Kidney (tissue), 14 donors: Measurements from ENCODE around the gene REG1B. TPM values are rescaled to one million over a fixed set of nuclear protein-coding genes. Genes with fewer than 3 reads are reported as not detected.

Source experiments
- DNase-seq, 5 donors: peaks; one replicate each; pipeline ENCODE4 v3.0.0-alpha.2; 2013 to 2020
- FAIRE-seq: peaks from 2 replicates; lab custom pipeline; 2012; peaks lifted over from hg19 to GRCh38; lab: Jason Lieb, UNC
- H3K27ac ChIP-seq, 2 donors: one replicate each; pipeline ENCODE4 v1.7.0; 2013; ENCODE audit warnings: low read depth in 2 of 2, low read length in 2 of 2, inconsistent platforms in 1 of 2
- H3K27me3 ChIP-seq: one replicate; pipeline ENCODE4 v1.7.1; 2013; ENCODE audit warnings: low read length, inconsistent platforms; ENCODE audit not compliant: control insufficient read depth, insufficient read depth
- H3K36me3 ChIP-seq, 3 donors: one replicate each; pipeline versions ENCODE4 v1.7.0 to v1.7.1; 2013; ENCODE audit warnings: low read length in 3 of 3, control low read depth in 1 of 3, inconsistent platforms in 1 of 3; ENCODE audit not compliant: insufficient read depth in 3 of 3, control insufficient read depth in 2 of 3
- H3K4me1 ChIP-seq, 3 donors: one replicate each; pipeline versions ENCODE4 v1.7.0 to v1.7.1; 2013; ENCODE audit warnings: low read length in 3 of 3, inconsistent platforms in 1 of 3, low read depth in 1 of 3; ENCODE audit not compliant: control insufficient read depth in 2 of 3, insufficient read depth in 2 of 3
- H3K4me3 ChIP-seq, 3 donors: one replicate each; pipeline versions ENCODE4 v1.7.0 to v1.8.1; 2013; ENCODE audit warnings: low read length in 3 of 3, control low read depth in 1 of 3, inconsistent platforms in 1 of 3
- H3K9ac ChIP-seq, 3 donors: one replicate each; pipeline versions ENCODE4 v1.7.0 to v1.7.1; 2013; ENCODE audit warnings: low read length in 3 of 3, control low read depth in 1 of 3, inconsistent platforms in 1 of 3
- H3K9me3 ChIP-seq, 3 donors: one replicate each; pipeline versions ENCODE4 v1.7.0 to v1.7.1; 2013; ENCODE audit warnings: low read length in 3 of 3, control low read depth in 1 of 3, inconsistent platforms in 1 of 3; ENCODE audit not compliant: control insufficient read depth in 2 of 3, insufficient read depth in 1 of 3
- CTCF ChIP-seq: IDR thresholded peaks from 3 replicates; pipeline ENCODE4 v1.5.1; 2012; ENCODE audit warnings: mild to moderate bottlenecking, moderate library complexity, borderline replicate concordance; ENCODE audit not compliant: insufficient read depth; ENCODE audit errors: extremely low read depth
- intact Hi-C: fragments of 100-400 bp; cut with DNase I; formaldehyde crosslinking; loops from one replicate; pipeline ENCODE4 v1.11.1; 2022
- polyA plus RNA-seq: library from polyadenylated mRNA; stranded (reverse); fragments of 350-450 nt; fragmentation: Illumina TruSeq; extraction: RNeasy Lipid Tissue Mini Kit (QIAGEN cat#74804); gene quantifications from one replicate; pipeline ENCODE4 v1.2.3, GENCODE V29; 2014; ENCODE audit warnings: low read depth, low replicate concordance; ENCODE audit not compliant: insufficient read depth
- total RNA-seq: library from RNA; stranded (reverse); fragmentation: NEBNext Ultra II Directional; extraction: Animal tissue kit (Norgen Biotek cat#: 25700); gene quantifications from one replicate; pipeline ENCODE4 v1.2.1, GENCODE V29; 2021
- donor health status: control.
- donor health status: control.
- donor health status: control.
- donor health status: control.
- donor health status: control.
- donor health status: DM: yes; HTN: yes; CAD: no.
- donor health status: Normal renal cell carcinoma (clear cell type).

Gene REG1B
- total and polyA plus RNA-seq, 2 donors from 2014 or later, result 1.5 to 11.0 TPM

DNA sequence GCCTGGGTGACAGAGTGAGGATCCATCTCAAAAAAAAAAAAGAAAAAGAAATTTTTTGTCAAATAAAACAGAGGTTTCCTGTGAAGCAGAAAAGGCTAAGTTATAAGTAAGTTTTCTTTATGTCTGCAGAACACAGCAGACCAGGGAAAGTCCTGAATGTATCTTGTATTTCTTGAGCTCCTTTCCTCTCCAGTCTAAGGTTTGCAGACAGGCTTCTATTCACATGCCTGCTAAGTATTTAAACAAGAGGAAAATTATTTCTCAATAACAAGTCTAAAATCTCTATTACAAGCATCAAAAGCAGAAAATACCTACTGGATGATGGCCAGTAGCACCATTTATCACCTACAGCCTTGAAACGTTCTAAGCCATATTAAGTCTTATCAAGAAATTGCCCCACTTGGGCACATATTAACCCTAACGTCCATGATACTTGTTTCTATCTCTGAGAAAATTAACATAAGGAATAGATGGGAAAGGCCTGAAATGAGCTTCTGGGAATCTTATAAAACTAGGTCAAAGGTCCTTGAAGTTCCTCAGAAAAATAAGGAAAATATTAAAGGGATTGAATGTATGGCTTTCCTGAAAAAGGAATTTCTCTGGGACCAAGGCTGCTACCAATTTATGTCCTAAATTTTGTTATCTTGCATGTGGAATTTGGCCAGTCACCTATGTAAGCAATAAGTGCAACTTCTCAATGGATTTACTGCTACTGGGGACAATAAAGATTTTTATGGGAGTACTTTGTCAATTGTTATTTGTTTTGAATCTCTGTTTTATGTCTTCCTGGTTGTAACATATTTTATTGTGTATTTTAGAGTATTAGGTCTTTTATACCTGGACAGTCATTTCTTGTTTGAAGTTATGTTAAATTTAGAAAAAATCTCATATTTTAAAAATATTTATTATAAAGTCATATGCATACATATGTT is 29.5 kb upstream of the REG1B start:
- Histone ChIP-seq H3K27ac (no peak overlapping the region), H3K9ac (no peak overlapping the region), H3K4me3 (no peak overlapping the region), H3K4me1 (no peaks in the 10 kb centered on the region), H3K9me3 (no peaks in the 10 kb centered on the region), H3K27me3 (no peaks in the 10 kb centered on the region), H3K36me3 (no peaks in the 10 kb centered on the region)
- intact Hi-C loops, result no loop called here
- no peak for FAIRE-seq
- no peak for TF ChIP-seq CTCF
- DNase-seq, result no peak

DNA sequence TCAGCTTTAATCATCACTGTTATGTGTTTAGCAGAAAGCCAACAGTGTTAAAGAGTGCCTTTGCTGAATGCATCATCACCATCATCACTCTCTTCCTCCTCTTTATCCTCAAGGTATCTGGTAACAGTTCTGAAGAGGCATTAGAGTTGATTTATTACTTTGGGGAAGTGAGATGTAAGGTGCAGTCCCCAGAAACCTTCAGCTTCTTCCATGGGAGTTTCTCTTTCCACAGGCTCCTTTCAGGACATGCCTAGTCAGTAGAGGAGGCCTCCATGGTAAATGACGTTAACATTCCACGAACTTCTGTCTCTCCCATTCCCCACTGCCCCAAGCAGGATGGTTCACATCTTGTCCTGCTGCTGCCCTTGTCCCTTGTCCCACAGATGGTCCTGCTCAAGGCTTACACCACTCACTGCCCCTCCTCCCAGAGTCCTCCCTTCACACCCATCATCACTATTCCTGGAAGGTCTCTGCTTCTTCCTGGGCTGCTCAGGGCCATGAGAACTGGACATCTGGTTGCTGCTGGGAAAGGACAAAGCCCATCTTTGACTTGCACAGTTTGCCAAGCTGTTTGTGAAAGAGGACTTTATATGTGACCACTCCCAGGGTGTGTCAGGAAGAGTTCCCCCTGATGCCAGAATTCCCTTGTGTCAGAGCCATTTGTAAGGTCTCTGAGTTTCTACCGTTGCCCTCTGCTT is 27.2 kb upstream of the REG1B start:
- Histone ChIP-seq H3K9me3 (no peaks in the 10 kb centered on the region), H3K27me3 (no peaks in the 10 kb centered on the region), H3K27ac (no peak overlapping the region), H3K4me3 (no peak overlapping the region), H3K9ac (no peak overlapping the region), H3K4me1 (no peaks in the 10 kb centered on the region), H3K36me3 (no peaks in the 10 kb centered on the region)
- DNase-seq, result no peak
- no peak for FAIRE-seq
- no peak for TF ChIP-seq CTCF
- intact Hi-C loops, result no loop called here

GRCh38 chr2:79112269-79112668 is 24.5 kb upstream of the REG1B start:
- FAIRE-seq, result no peak
- H3K9ac ChIP-seq, result no peak overlapping the region
- no peaks in the 10 kb centered on the region for H3K27me3 ChIP-seq
- H3K4me1 ChIP-seq, result no peaks in the 10 kb centered on the region
- intact Hi-C loops, result no loop called here
- no peaks in the 10 kb centered on the region for H3K36me3 ChIP-seq
- H3K9me3 ChIP-seq, result no peaks in the 10 kb centered on the region
- H3K4me3 ChIP-seq, result no peak overlapping the region
- TF ChIP-seq CTCF, result no peak
- no peak for DNase-seq
- H3K27ac ChIP-seq, result no peak overlapping the region
